ENCODE measurements around the gene KDM4C. TPM values are rescaled to one million over a fixed set of nuclear protein-coding genes. Genes with fewer than 3 reads are reported as not detected.
"Not testable (repeated sequence)": the region's sequence is repeated elsewhere in the genome, so short reads cannot be mapped to it uniquely, and the experiment has no call there.

Gene KDM4C
- total RNA-seq, 4 donors from 2014 or later: 25.2 to 41.1 (median 26.4) TPM

- Histone ChIP-seq H3K36me3 (no peaks in the 10 kb centered on the region), H3K27ac (replicated peaks in 1 of 4) (no peak overlapping the region), H3K9me3 (no peaks in the 10 kb centered on the region), H3K27me3 (no peaks in the 10 kb centered on the region), H3K4me3 (no peak overlapping the region), H3K4me1 (peaks cover 8 to 57% (median 43%) of the 10 kb centered on the region in 4 donors)
- TF ChIP-seq POLR2AphosphoS5 (IDR thresholded peaks at IDR 0.05): no peak
- TF ChIP-seq CTCF (IDR thresholded peaks at IDR 0.05): no peak
- no peak for TF ChIP-seq POLR2A (IDR thresholded peaks at IDR 0.05; ENCODE audit: low read depth)
- WGBS: 90% methylated on average over 3 of the region's 3 CpGs
- DNase-seq (ENCODE audit: extremely low spot score): no peak
- intact Hi-C loops (cut with DNase I): no loop called here
Measured at GRCh38 chr9:6765396-6765795, 7.6 kb downstream of the KDM4C start.

- H3K4me1 ChIP-seq: peaks cover 8 to 46% (median 39%) of the 10 kb centered on the region in 4 donors
- no peaks in the 10 kb centered on the region for H3K27me3 ChIP-seq
- TF ChIP-seq EP300 (IDR thresholded peaks at IDR 0.05) (no peak), POLR2A (IDR thresholded peaks at IDR 0.05; ENCODE audit: low read depth) (no peak), CTCF (IDR thresholded peaks at IDR 0.05) (no peak), POLR2AphosphoS5 (IDR thresholded peaks at IDR 0.05) (no peak)
- intact Hi-C loops (cut with DNase I): no loop called here
- WGBS: 89% methylated on average over 3 of the region's 3 CpGs
- H3K27ac ChIP-seq (replicated peaks in 1 of 4): no peak overlapping the region
- no peak overlapping the region for H3K4me3 ChIP-seq
- no peaks in the 10 kb centered on the region for H3K9me3 ChIP-seq
- no peak for DNase-seq (ENCODE audit: extremely low spot score)
- H3K36me3 ChIP-seq: no peaks in the 10 kb centered on the region
Measured at GRCh38 chr9:6766606-6767005, 8.8 kb downstream of the KDM4C start.

DNA sequence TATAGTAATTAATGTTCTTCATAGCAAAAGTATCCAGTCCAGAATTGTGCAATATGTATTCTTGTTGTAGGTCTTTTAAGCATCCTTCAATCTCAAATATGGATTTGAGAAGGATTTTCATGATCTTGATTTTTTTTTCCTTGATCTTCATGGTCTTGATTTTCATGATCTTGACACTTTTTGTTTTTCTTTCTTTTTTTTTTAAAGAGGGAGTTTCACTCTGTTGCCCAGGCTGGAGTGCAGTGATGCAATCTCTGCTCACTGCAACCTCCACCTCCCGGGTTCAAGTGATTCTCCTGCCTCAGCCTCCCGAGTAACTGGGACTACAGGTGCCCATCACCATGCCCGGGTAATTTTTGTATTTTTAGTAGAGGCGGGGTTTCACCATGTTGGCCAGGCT lies 10.8 kb downstream of the KDM4C start:
- H3K4me3 ChIP-seq; H3K36me3 ChIP-seq; DNase-seq (ENCODE audit: extremely low spot score); H3K27me3 ChIP-seq; H3K27ac ChIP-seq (replicated peaks in 1 of 4); intact Hi-C loops (cut with DNase I); H3K9me3 ChIP-seq: not testable (repeated sequence)
- H3K4me1 ChIP-seq: peaks cover 8 to 46% (median 38%) of the 10 kb centered on the region in 4 donors
- 85% methylated on average over 4 of the region's 4 CpGs for WGBS

- Histone ChIP-seq H3K27me3 (no peaks in the 10 kb centered on the region), H3K4me3 (no peak overlapping the region), H3K27ac (replicated peaks in 1 of 4) (no peak overlapping the region), H3K9me3 (no peaks in the 10 kb centered on the region), H3K4me1 (peaks cover 0 to 27% (median 23%) of the 10 kb centered on the region in 4 donors), H3K36me3 (no peaks in the 10 kb centered on the region)
- DNase-seq (ENCODE audit: extremely low spot score): no peak
- intact Hi-C loops (cut with DNase I): no loop called here
- TF ChIP-seq POLR2AphosphoS5 (IDR thresholded peaks at IDR 0.05) (no peak), POLR2A (IDR thresholded peaks at IDR 0.05; ENCODE audit: low read depth) (no peak)
- 96% methylated on average over 2 of the region's 2 CpGs for WGBS
Measured at GRCh38 chr9:6771722-6772121, 13.9 kb downstream of the KDM4C start.

DNA sequence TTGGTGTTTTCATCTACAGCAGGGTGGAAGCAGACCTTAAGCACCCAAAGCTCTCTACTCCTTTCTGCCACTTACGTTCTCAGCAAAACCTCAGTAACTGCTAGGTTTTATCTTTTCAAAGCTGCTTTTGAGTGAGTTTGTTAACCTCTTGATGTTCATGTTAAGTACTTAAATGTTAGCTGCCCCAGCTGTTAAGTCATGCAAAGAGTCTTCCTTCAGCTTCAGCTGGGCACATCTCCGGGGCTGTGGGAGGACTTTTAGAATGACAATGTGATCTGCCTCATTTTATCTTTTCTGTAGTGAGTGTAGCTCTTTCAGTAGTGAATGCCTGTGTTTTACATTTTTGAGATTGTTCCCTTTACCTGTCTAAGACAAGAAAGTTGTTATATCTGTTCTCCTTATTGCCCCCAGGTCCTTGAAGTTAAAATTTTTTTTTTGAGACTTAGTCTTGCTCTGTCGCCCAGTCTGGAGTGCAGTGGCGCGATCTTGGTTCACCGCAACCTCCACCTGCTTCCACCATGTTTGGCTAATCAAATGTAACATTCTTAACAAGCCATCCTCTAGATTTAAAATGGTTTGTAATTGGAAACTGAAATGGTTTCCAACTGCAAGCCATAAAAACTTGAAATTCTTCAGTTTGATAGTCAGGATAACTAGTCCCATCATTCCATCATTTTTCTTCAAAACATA lies 19.6 kb downstream of the KDM4C start:
- Histone ChIP-seq H3K36me3 (no peaks in the 10 kb centered on the region), H3K27me3 (no peaks in the 10 kb centered on the region), H3K27ac (replicated peaks in 1 of 4) (no peak overlapping the region), H3K9me3 (no peaks in the 10 kb centered on the region), H3K4me3 (no peak overlapping the region), H3K4me1 (peaks cover 19 to 35% (median 28%) of the 10 kb centered on the region in 4 donors)
- TF ChIP-seq EP300 (IDR thresholded peaks at IDR 0.05): no peak
- no peak for DNase-seq (ENCODE audit: extremely low spot score)
- WGBS: 91% methylated on average over 6 of the region's 6 CpGs
- intact Hi-C loops (cut with DNase I): no loop called here

- no peaks in the 10 kb centered on the region for H3K9me3 ChIP-seq
- no peak overlapping the region for H3K4me3 ChIP-seq
- 94% methylated on average over 3 of the region's 3 CpGs for WGBS
- H3K36me3 ChIP-seq: no peaks in the 10 kb centered on the region
- intact Hi-C loops (cut with DNase I): no loop called here
- no peaks in the 10 kb centered on the region for H3K27me3 ChIP-seq
- TF ChIP-seq CTCF (IDR thresholded peaks at IDR 0.05): no peak
- no peak for TF ChIP-seq POLR2AphosphoS5 (IDR thresholded peaks at IDR 0.05)
- TF ChIP-seq POLR2A (IDR thresholded peaks at IDR 0.05; ENCODE audit: low read depth): no peak
- no peak for TF ChIP-seq EP300 (IDR thresholded peaks at IDR 0.05)
- H3K27ac ChIP-seq (replicated peaks in 1 of 4): no peak overlapping the region
- peaks cover 25 to 52% (median 40%) of the 10 kb centered on the region in 4 donors for H3K4me1 ChIP-seq
- DNase-seq (ENCODE audit: extremely low spot score): no peak
Measured at GRCh38 chr9:6779417-6780241, 21.9 kb downstream of the KDM4C start.
